HAP-1 (cell line): ENCODE measurements around the gene ITGA2.

Source experiments
- DNase-seq, 2 experiments: peaks; one replicate each; pipeline ENCODE4 v3.0.0-alpha.2; 2016 to 2020; ENCODE audit warnings: low spot score in 2 of 2
- H3K27me3 ChIP-seq: fragments of 250-450 bp; sonication (Bioruptor Pico); 2 replicates; pipeline ENCODE4 v1.5.1; 2020; ENCODE audit warnings: low read depth, mild to moderate bottlenecking, moderate library complexity
- H3K36me3 ChIP-seq: fragments of 250-450 bp; sonication (Bioruptor Pico); replicated peaks from 2 replicates; pipeline ENCODE4 v1.5.1; 2020; ENCODE audit warnings: mild to moderate bottlenecking
- H3K4me1 ChIP-seq: fragments of 250-450 bp; sonication (Bioruptor Pico); 2 replicates; pipeline ENCODE4 v1.5.1; 2020; ENCODE audit warnings: mild to moderate bottlenecking
- H3K4me3 ChIP-seq: fragments of 250-450 bp; sonication (Bioruptor Pico); 2 replicates; pipeline ENCODE4 v1.5.1; 2020; ENCODE audit warnings: mild to moderate bottlenecking, moderate library complexity
- H3K9me3 ChIP-seq: fragments of 250-450 bp; sonication (Bioruptor Pico); 2 replicates; pipeline ENCODE4 v1.5.1; 2020; ENCODE audit warnings: mild to moderate bottlenecking, moderate library complexity
- in situ Hi-C: fragments of 300-500 bp; cut with MboI; formaldehyde crosslinking; loops from 3 replicates; pipeline ENCODE4 v1.14.3; 2020; ENCODE audit warnings: low sequenced_read_pairs, inconsistent platforms, mixed read lengths

The ITGA2 gene

GRCh38 chr5:53068291-53068836 is 79.2 kb downstream of the ITGA2 start:
- Histone ChIP-seq H3K36me3 (peaks cover 2% of the 10 kb centered on the region; the same call in 1 of the 2 replicates), H3K4me3 (no peak overlapping the region), H3K9me3 (no peaks in the 10 kb centered on the region), H3K4me1 (no peaks in the 10 kb centered on the region), H3K27me3 (no peaks in the 10 kb centered on the region)
- no peak for DNase-seq
- in situ Hi-C loops, result no loop called here

GRCh38 chr5:53069626-53070025 is 80.5 kb downstream of the ITGA2 start:
- Histone ChIP-seq H3K4me3 (no peak overlapping the region), H3K4me1 (no peaks in the 10 kb centered on the region), H3K9me3 (no peaks in the 10 kb centered on the region), H3K36me3 (peaks cover 6% of the 10 kb centered on the region), H3K27me3 (no peaks in the 10 kb centered on the region)
- in situ Hi-C loops, result no loop called here
- no peak for DNase-seq

- in situ Hi-C loops, result no loop called here
- Histone ChIP-seq H3K36me3 (peaks cover 22% of the 10 kb centered on the region), H3K27me3 (no peaks in the 10 kb centered on the region), H3K9me3 (no peaks in the 10 kb centered on the region), H3K4me3 (no peak overlapping the region), H3K4me1 (no peaks in the 10 kb centered on the region)
- DNase-seq, result no peak
These were observed 82.1 kb downstream of the ITGA2 start for GRCh38 chr5:53071298-53071697.

- Histone ChIP-seq H3K36me3 (peaks cover 24% of the 10 kb centered on the region), H3K4me3 (no peak overlapping the region), H3K4me1 (no peaks in the 10 kb centered on the region), H3K9me3 (no peaks in the 10 kb centered on the region), H3K27me3 (no peaks in the 10 kb centered on the region)
- DNase-seq, result no peak
- in situ Hi-C loops, result no loop called here
These were observed 82.6 kb downstream of the ITGA2 start for GRCh38 chr5:53071738-53072137.

- Histone ChIP-seq H3K9me3 (no peaks in the 10 kb centered on the region), H3K4me3 (no peak overlapping the region), H3K4me1 (no peaks in the 10 kb centered on the region), H3K36me3 (peaks cover 28% of the 10 kb centered on the region), H3K27me3 (no peaks in the 10 kb centered on the region)
- in situ Hi-C loops, result no loop called here
- no peak for DNase-seq
These were observed 84.2 kb downstream of the ITGA2 start for GRCh38 chr5:53073348-53073747.

- DNase-seq, result no peak
- in situ Hi-C loops, result no loop called here
- Histone ChIP-seq H3K27me3 (no peaks in the 10 kb centered on the region), H3K9me3 (no peaks in the 10 kb centered on the region), H3K36me3 (peaks cover 31% of the 10 kb centered on the region), H3K4me1 (no peaks in the 10 kb centered on the region), H3K4me3 (no peak overlapping the region)
These were observed 86.9 kb downstream of the ITGA2 start for GRCh38 chr5:53076014-53076583.

- Histone ChIP-seq H3K4me1 (no peaks in the 10 kb centered on the region), H3K36me3 (peaks cover 19% of the 10 kb centered on the region), H3K4me3 (no peak overlapping the region), H3K27me3 (no peaks in the 10 kb centered on the region), H3K9me3 (no peaks in the 10 kb centered on the region)
- no peak for DNase-seq
- in situ Hi-C loops, result no loop called here
These were observed 91.1 kb downstream of the ITGA2 start for GRCh38 chr5:53080271-53080670.

GRCh38 chr5:53083927-53084326 is 94.8 kb downstream of the ITGA2 start:
- DNase-seq, result no peak
- in situ Hi-C loops, result no loop called here
- Histone ChIP-seq H3K4me1 (no peaks in the 10 kb centered on the region), H3K27me3 (no peaks in the 10 kb centered on the region), H3K4me3 (no peak overlapping the region), H3K9me3 (no peaks in the 10 kb centered on the region), H3K36me3 (peaks cover 5% of the 10 kb centered on the region)

GRCh38 chr5:53084546-53085255 is 95.5 kb downstream of the ITGA2 start:
- in situ Hi-C loops, result no loop called here
- H3K27me3 ChIP-seq, result no peaks in the 10 kb centered on the region
- no peaks in the 10 kb centered on the region for H3K9me3 ChIP-seq
- no peak for DNase-seq
- peaks cover 3% of the 10 kb centered on the region for H3K36me3 ChIP-seq
- H3K4me3 ChIP-seq, result no peak overlapping the region
- no peaks in the 10 kb centered on the region for H3K4me1 ChIP-seq

- no peaks in the 10 kb centered on the region for H3K4me1 ChIP-seq
These were observed 98.0 kb downstream of the ITGA2 start for GRCh38 chr5:53087171-53087570.

GRCh38 chr5:53087621-53088121 is 98.5 kb downstream of the ITGA2 start:
- H3K36me3 ChIP-seq, result peaks cover 3% of the 10 kb centered on the region; the same call in 1 of the 2 replicates
- H3K4me1 ChIP-seq, result no peaks in the 10 kb centered on the region
- H3K27me3 ChIP-seq, result no peaks in the 10 kb centered on the region
- H3K9me3 ChIP-seq, result no peaks in the 10 kb centered on the region
- DNase-seq, result no peak
- in situ Hi-C loops, result no loop called here
- H3K4me3 ChIP-seq, result no peak overlapping the region

More at GRCh38 chr5:53087171-53087570, 98.0 kb downstream of the ITGA2 start:
- Histone ChIP-seq H3K36me3 (peaks cover 3% of the 10 kb centered on the region), H3K4me3 (no peak overlapping the region), H3K27me3 (no peaks in the 10 kb centered on the region), H3K9me3 (no peaks in the 10 kb centered on the region)
- DNase-seq, result no peak
- in situ Hi-C loops, result no loop called here

GRCh38 chr5:53089481-53089991 is 100.4 kb downstream of the ITGA2 start:
- peaks cover 3% of the 10 kb centered on the region; the same call in 1 of the 2 replicates for H3K36me3 ChIP-seq
- no peak overlapping the region for H3K4me3 ChIP-seq
- H3K27me3 ChIP-seq, result no peaks in the 10 kb centered on the region
- no peaks in the 10 kb centered on the region for H3K9me3 ChIP-seq
- DNase-seq, result no peak
- in situ Hi-C loops, result no loop called here
- H3K4me1 ChIP-seq, result no peaks in the 10 kb centered on the region

GRCh38 chr5:53090229-53090628 is 101.1 kb downstream of the ITGA2 start:
- Histone ChIP-seq H3K9me3 (no peaks in the 10 kb centered on the region), H3K4me3 (no peak overlapping the region), H3K27me3 (no peaks in the 10 kb centered on the region), H3K4me1 (no peaks in the 10 kb centered on the region), H3K36me3 (peaks cover 3% of the 10 kb centered on the region)
- in situ Hi-C loops, result no loop called here
- no peak for DNase-seq

- no peaks in the 10 kb centered on the region for H3K27me3 ChIP-seq
- peaks cover under 1% of the 10 kb centered on the region for H3K36me3 ChIP-seq
- DNase-seq, result no peak
- H3K9me3 ChIP-seq, result no peaks in the 10 kb centered on the region
- in situ Hi-C loops, result no loop called here
- H3K4me1 ChIP-seq, result no peaks in the 10 kb centered on the region
- H3K4me3 ChIP-seq, result no peak overlapping the region
These were observed 102.1 kb downstream of the ITGA2 start for GRCh38 chr5:53091289-53091688.
